ENCODE data around the gene UQCR11. TPM values are rescaled to one million over a fixed set of nuclear protein-coding genes. Genes with fewer than 3 reads are reported as not detected.
"Not testable (repeated sequence)": the region's sequence is repeated elsewhere in the genome, so short reads cannot be mapped to it uniquely, and the experiment has no call there.

Gene UQCR11
- total RNA-seq, 1 donor from 2014 or later = 136 TPM

- intact Hi-C loops (cut with DNase I); DNase-seq (ENCODE audit: low spot score); ATAC-seq: not testable (repeated sequence)
Measured at GRCh38 chr19:1640893-1641448, 35.7 kb upstream of the UQCR11 start.

- DNase-seq (ENCODE audit: low spot score) = no peak
Measured at GRCh38 chr19:1636325-1637236, 31.3 kb upstream of the UQCR11 start.

GRCh38 chr19:1634938-1635243, 29.6 kb upstream of the UQCR11 start:
- ATAC-seq (no peak), DNase-seq (ENCODE audit: low spot score) (no peak)
- intact Hi-C loops (cut with DNase I) = no loop called here

More at GRCh38 chr19:1636325-1637236, 31.3 kb upstream of the UQCR11 start:
- intact Hi-C loops (cut with DNase I) = no loop called here
- no peak for ATAC-seq

GRCh38 chr19:1634242-1634937, 29.1 kb upstream of the UQCR11 start:
- intact Hi-C loops (cut with DNase I) = no loop called here
- no peak for ATAC-seq
- no peak for DNase-seq (ENCODE audit: low spot score)

GRCh38 chr19:1633269-1633826, 28.1 kb upstream of the UQCR11 start:
- intact Hi-C loops (cut with DNase I) = no loop called here
- no peak for ATAC-seq
- DNase-seq (ENCODE audit: low spot score) = no peak

GRCh38 chr19:1632462-1633268, 27.4 kb upstream of the UQCR11 start:
- DNase-seq (ENCODE audit: low spot score) (no peak), ATAC-seq (no peak)
- intact Hi-C loops (cut with DNase I) = no loop called here

- intact Hi-C loops (cut with DNase I) = no loop called here
- DNase-seq (ENCODE audit: low spot score) (no peak), ATAC-seq (no peak)
Measured at GRCh38 chr19:1631557-1632100, 26.4 kb upstream of the UQCR11 start.

- ATAC-seq (no peak), DNase-seq (ENCODE audit: low spot score) (no peak)
- intact Hi-C loops (cut with DNase I) = no loop called here
Measured at GRCh38 chr19:1630811-1631210, 25.5 kb upstream of the UQCR11 start.

GRCh38 chr19:1630012-1630411, 24.8 kb upstream of the UQCR11 start:
- intact Hi-C loops (cut with DNase I) = no loop called here
- DNase-seq (ENCODE audit: low spot score) (no peak), ATAC-seq (no peak)

GRCh38 chr19:1629256-1629808, 24.1 kb upstream of the UQCR11 start:
- DNase-seq (ENCODE audit: low spot score) (no peak), ATAC-seq (no peak)
- intact Hi-C loops (cut with DNase I) = no loop called here

- intact Hi-C loops (cut with DNase I) = no loop called here
- no peak for ATAC-seq
- DNase-seq (ENCODE audit: low spot score) = no peak
Measured at GRCh38 chr19:1627194-1627593, 21.9 kb upstream of the UQCR11 start.

GRCh38 chr19:1626417-1627010, 21.3 kb upstream of the UQCR11 start:
- DNase-seq (ENCODE audit: low spot score) = no peak
- intact Hi-C loops (cut with DNase I) = no loop called here
- no peak for ATAC-seq

- peak; percentile 78 for DNase-seq (ENCODE audit: low spot score)
- intact Hi-C loops (cut with DNase I) = no loop called here
- peak; percentile 67 for ATAC-seq
Measured at GRCh38 chr19:1624458-1624857, 19.2 kb upstream of the UQCR11 start.

- ATAC-seq = no peak
- intact Hi-C loops (cut with DNase I) = no loop called here
Measured at GRCh38 chr19:1622541-1622940, 17.3 kb upstream of the UQCR11 start.

GRCh38 chr19:1622007-1622406, 16.7 kb upstream of the UQCR11 start:
- intact Hi-C loops (cut with DNase I) = no loop called here
- no peak for ATAC-seq
- no peak for DNase-seq (ENCODE audit: low spot score)

More at GRCh38 chr19:1622541-1622940, 17.3 kb upstream of the UQCR11 start:
- DNase-seq (ENCODE audit: low spot score) = no peak

GRCh38 chr19:1621574-1621973, 16.3 kb upstream of the UQCR11 start:
- ATAC-seq (no peak), DNase-seq (ENCODE audit: low spot score) (no peak)
- intact Hi-C loops (cut with DNase I) = no loop called here

- ATAC-seq (no peak), DNase-seq (ENCODE audit: low spot score) (no peak)
- intact Hi-C loops (cut with DNase I) = no loop called here
Measured at GRCh38 chr19:1621021-1621420, 15.8 kb upstream of the UQCR11 start.

- DNase-seq (ENCODE audit: low spot score) (no peak), ATAC-seq (no peak)
Measured at GRCh38 chr19:1620502-1620901, 15.2 kb upstream of the UQCR11 start.

More at GRCh38 chr19:1620502-1620901, 15.2 kb upstream of the UQCR11 start:
- intact Hi-C loops (cut with DNase I) = no loop called here

Data from sciatic nerve (tissue), 2 donors.